Measurements from ENCODE around the gene KLF13. TPM values are rescaled to one million over a fixed set of nuclear protein-coding genes. Genes with fewer than 3 reads are reported as not detected.

Gene KLF13
- total RNA-seq (2014; rRNA removed; shearing (Covaris generic); ENCODE audit: low replicate concordance) = 39.1 and 47.2 TPM in 2 replicates

- Histone ChIP-seq H3K4me3 (peak within 1 kb of the TSS; percentile 73), H3K36me3 (no peaks in the 10 kb centered on the region), H3K9me3 (no peaks in the 10 kb centered on the region), H3K27me3 (no peaks in the 10 kb centered on the region)
- peak; percentile 94 for DNase-seq
These were observed at the start of gene KLF13 for GRCh38 chr15:31326156-31326874. TSS of gene KLF13 (plus strand) at chr15:31326835. CDS start at chr15:31327213, 378 bp downstream.

- H3K36me3 ChIP-seq = no peaks in the 10 kb centered on the region
- no peaks in the 10 kb centered on the region for H3K9me3 ChIP-seq
- DNase-seq = no peak
- no peak overlapping the region for H3K4me3 ChIP-seq
- no peaks in the 10 kb centered on the region for H3K27me3 ChIP-seq
These were observed 49.1 kb upstream of the KLF13 start for GRCh38 chr15:31277335-31278060.

DNA sequence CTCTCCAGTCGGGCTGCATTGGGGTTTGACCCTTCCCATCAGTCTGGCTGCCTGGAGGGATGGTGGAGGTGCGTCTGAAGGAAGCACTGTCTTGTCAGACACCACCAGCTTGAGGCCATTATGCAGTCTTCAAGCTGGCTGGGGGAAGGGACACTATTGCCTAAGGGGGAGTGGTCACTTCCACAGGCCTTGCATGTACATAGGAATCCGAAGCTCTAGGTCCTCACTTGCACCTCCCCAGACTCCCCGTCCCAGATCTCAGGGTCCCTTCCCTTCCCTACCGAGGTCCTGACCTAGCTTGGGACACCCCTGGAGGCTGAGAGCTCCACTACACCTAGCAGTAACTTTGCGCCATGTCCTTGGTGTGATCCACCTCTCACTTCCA lies 48.6 kb upstream of the KLF13 start:
- no peak for DNase-seq
- Histone ChIP-seq H3K4me3 (no peak overlapping the region), H3K36me3 (no peaks in the 10 kb centered on the region), H3K27me3 (no peaks in the 10 kb centered on the region), H3K9me3 (no peaks in the 10 kb centered on the region)

GRCh38 chr15:31278544-31279220 lies 48.0 kb upstream of the KLF13 start:
- DNase-seq = no peak
- no peaks in the 10 kb centered on the region for H3K9me3 ChIP-seq
- H3K36me3 ChIP-seq = no peaks in the 10 kb centered on the region
- H3K4me3 ChIP-seq = no peak overlapping the region
- no peaks in the 10 kb centered on the region for H3K27me3 ChIP-seq

GRCh38 chr15:31279221-31280045 lies 47.2 kb upstream of the KLF13 start:
- Histone ChIP-seq H3K27me3 (no peaks in the 10 kb centered on the region), H3K4me3 (no peak overlapping the region), H3K36me3 (no peaks in the 10 kb centered on the region), H3K9me3 (no peaks in the 10 kb centered on the region)
- no peak for DNase-seq

DNA sequence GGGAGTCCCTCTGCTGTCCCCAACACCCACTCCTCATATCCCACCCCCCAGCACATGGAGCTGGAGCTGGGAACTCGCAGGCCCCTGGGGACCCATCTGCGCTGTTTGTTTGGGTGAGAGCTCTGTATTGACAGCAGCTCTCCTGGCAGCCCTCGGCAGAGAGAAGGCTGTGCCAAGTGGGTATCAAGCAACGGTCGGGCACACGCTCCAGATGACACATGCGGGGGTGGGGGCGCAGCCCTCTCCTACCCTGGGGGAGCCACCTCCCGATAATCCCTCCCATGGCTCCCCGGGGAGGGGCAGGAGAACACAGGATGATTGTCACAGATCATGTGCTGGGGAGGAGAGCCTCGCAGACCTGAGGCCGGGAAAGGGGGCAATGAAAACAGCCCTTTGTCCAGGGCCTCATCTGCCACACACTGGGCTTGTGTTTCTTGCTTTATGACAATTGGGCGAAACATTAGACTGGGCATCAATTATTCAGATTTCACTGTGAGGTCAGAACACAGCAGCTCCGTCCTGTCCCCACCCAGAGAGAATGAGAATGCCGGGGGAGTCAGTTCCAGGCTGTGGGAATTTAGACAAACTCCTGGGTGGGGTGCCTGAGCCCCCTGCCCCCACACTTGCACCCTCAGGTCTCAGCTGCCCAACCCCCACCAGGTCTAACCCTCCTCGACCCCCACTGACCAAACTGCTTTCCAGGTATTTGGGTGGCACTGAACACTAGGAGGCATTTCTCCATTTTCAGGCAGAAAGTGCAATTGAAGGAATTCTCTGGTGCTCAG lies 46.4 kb upstream of the KLF13 start:
- Histone ChIP-seq H3K27me3 (no peaks in the 10 kb centered on the region), H3K4me3 (no peak overlapping the region), H3K9me3 (no peaks in the 10 kb centered on the region), H3K36me3 (no peaks in the 10 kb centered on the region)
- DNase-seq = peak; percentile 70

- no peak for DNase-seq
- Histone ChIP-seq H3K36me3 (no peaks in the 10 kb centered on the region), H3K4me3 (no peak overlapping the region), H3K9me3 (no peaks in the 10 kb centered on the region), H3K27me3 (no peaks in the 10 kb centered on the region)
These were observed 45.8 kb upstream of the KLF13 start for GRCh38 chr15:31280831-31281216.

- H3K36me3 ChIP-seq = no peaks in the 10 kb centered on the region
- H3K27me3 ChIP-seq = no peaks in the 10 kb centered on the region; the same call in 1 of the 2 replicates
- DNase-seq = no peak
- H3K9me3 ChIP-seq = peaks cover 2% of the 10 kb centered on the region; the same call in 1 of the 2 replicates
- H3K4me3 ChIP-seq = no peak overlapping the region
These were observed 43.6 kb upstream of the KLF13 start for GRCh38 chr15:31283043-31283442.

DNA sequence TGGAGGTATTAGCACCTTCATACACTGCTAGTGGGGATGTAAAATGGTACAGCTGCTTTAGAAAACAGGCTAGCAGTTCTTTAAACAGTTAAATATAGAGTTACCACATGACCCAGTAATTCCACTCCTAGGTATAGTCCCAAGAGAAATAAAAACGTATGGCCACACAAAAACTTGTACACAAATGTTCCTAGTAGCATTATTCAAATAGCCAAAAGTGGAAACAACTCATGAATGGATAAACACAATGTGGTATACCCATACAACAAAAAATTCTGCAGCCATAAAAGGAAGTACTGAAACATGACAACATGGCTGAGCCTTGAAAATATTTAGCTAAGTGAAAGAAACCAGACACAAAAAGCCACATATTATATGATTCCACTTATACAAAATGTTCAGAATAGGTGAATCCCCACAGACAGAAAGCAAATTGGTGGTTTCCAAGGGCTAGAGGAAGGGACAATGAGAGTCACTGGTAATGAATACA lies 40.8 kb upstream of the KLF13 start:
- no peak overlapping the region for H3K4me3 ChIP-seq
- DNase-seq = no peak
- peaks cover 2% of the 10 kb centered on the region; the same call in 1 of the 2 replicates for H3K9me3 ChIP-seq
- no peaks in the 10 kb centered on the region for H3K36me3 ChIP-seq
- no peaks in the 10 kb centered on the region; the same call in 1 of the 2 replicates for H3K27me3 ChIP-seq

GRCh38 chr15:31291048-31291578 lies 35.5 kb upstream of the KLF13 start:
- DNase-seq = no peak
- no peaks in the 10 kb centered on the region for H3K36me3 ChIP-seq
- peaks cover 2% of the 10 kb centered on the region; the same call in 1 of the 2 replicates for H3K9me3 ChIP-seq

DNA sequence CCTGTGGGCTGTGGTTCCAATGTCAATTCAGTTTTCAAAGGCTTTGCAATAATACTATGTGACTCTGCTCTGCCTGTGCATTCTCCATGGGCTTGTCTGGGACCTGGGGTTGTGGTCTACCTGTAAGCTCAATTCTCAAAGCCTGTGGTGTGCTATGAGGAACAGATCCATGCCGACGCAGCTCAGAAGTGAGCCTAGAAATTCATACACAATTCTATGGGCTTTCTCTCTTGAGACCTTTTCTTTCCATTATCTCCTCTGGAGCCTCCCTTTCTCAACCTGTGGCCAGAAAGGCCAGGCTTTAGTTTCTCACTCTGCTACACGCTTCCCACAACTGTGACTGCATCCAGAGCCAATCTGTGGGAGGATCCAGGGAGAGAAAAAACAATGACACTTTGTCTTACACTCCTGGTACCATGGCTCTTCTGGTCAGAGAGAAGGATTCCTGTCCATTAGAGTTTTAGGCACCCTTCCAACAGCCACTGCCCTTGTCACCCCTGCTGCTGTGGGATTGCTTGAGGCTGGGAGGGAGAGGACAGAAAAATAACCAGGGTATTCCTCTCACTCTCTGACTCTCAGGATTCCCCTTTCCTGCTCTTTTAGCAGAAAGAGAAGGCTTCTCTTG lies 34.1 kb upstream of the KLF13 start:
- Histone ChIP-seq H3K4me3 (no peak overlapping the region), H3K27me3 (peaks cover 6% of the 10 kb centered on the region; the same call in 1 of the 2 replicates), H3K36me3 (no peaks in the 10 kb centered on the region), H3K9me3 (peaks cover 2% of the 10 kb centered on the region; the same call in 1 of the 2 replicates)
- no peak for DNase-seq

More at GRCh38 chr15:31291048-31291578, 35.5 kb upstream of the KLF13 start:
- Histone ChIP-seq H3K4me3 (no peak overlapping the region), H3K27me3 (peaks cover 6% of the 10 kb centered on the region; the same call in 1 of the 2 replicates)

- peaks cover 6% of the 10 kb centered on the region; the same call in 1 of the 2 replicates for H3K27me3 ChIP-seq
- no peak for DNase-seq
- H3K9me3 ChIP-seq = no peaks in the 10 kb centered on the region
- H3K36me3 ChIP-seq = no peaks in the 10 kb centered on the region
- no peak overlapping the region for H3K4me3 ChIP-seq
These were observed 33.0 kb upstream of the KLF13 start for GRCh38 chr15:31293655-31294054.

DNA sequence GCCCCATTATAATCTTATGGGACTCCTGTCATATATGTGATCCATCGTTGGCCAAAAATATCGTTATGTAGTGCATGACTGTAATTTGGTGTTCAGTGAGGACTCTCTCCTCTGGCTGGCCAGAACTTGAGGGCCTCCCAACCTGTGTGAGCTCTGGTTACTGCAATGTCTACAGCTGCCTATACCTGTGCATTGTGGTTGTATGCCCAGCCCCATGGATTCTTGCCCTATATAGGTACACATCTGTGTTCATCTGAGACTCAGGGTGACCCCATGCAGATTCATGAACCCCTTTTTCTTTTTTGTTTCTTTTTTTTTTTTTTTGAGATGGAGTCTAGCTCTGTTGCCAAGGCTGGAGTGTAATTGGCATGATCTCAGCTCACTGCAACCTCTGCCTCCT lies 32.6 kb upstream of the KLF13 start:
- H3K9me3 ChIP-seq = no peaks in the 10 kb centered on the region
- H3K36me3 ChIP-seq = no peaks in the 10 kb centered on the region
- H3K4me3 ChIP-seq = no peak overlapping the region
- peaks cover 6% of the 10 kb centered on the region; the same call in 1 of the 2 replicates for H3K27me3 ChIP-seq
- DNase-seq = no peak

DNA sequence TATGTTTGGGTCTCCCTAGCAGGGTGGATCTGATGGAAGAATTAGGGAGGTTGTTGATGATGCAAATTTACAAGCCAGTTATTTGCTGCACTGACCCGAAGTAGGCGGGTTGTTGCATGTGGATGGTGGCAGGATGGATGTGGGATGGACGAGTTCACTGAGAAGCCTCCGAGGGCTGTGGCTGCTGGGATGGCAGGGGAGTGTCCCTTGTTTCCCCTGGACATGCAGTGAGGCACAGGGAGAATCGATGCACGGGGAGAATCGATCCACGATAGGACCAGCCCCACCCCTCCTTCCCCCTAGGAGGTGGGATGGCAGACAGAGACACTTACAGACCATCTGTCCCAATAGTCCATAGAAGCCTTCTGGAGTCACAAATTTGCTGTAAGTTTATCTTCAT lies 31.0 kb upstream of the KLF13 start:
- H3K27me3 ChIP-seq = peaks cover 6% of the 10 kb centered on the region; the same call in 1 of the 2 replicates

GRCh38 chr15:31296219-31296645 lies 30.4 kb upstream of the KLF13 start:
- no peaks in the 10 kb centered on the region for H3K36me3 ChIP-seq
- H3K4me3 ChIP-seq = no peak overlapping the region
- DNase-seq = no peak
- peaks cover 6% of the 10 kb centered on the region; the same call in 1 of the 2 replicates for H3K27me3 ChIP-seq
- no peaks in the 10 kb centered on the region for H3K9me3 ChIP-seq

More for the DNA sequence above, 31.0 kb upstream of the KLF13 start:
- H3K4me3 ChIP-seq = no peak overlapping the region
- no peaks in the 10 kb centered on the region for H3K9me3 ChIP-seq
- no peaks in the 10 kb centered on the region for H3K36me3 ChIP-seq
- no peak for DNase-seq
